Measurements from ENCODE around the gene RRP15.

The RRP15 gene

GRCh38 chr1:218344814-218345672, 60.0 kb downstream of the RRP15 start, which contains the start of gene TGFB2:
Gene TGFB2, plus strand, starts transcription at chr1:218345336. Its CDS starts 1,366 bp downstream, at chr1:218346702.
- no peak for DNase-seq

- DNase-seq, result peak; percentile 39
Measured at GRCh38 chr1:218345673-218346390, 60.7 kb downstream of the RRP15 start.

GRCh38 chr1:218346391-218347204, 61.5 kb downstream of the RRP15 start:
- DNase-seq, result no peak

- DNase-seq, result no peak
Measured at GRCh38 chr1:218347336-218347722, 62.2 kb downstream of the RRP15 start.

GRCh38 chr1:218347723-218348627, 62.9 kb downstream of the RRP15 start:
- no peak for DNase-seq

- no peak for DNase-seq
Measured at GRCh38 chr1:218348628-218349071, 63.6 kb downstream of the RRP15 start.

GRCh38 chr1:218349348-218350034, 64.4 kb downstream of the RRP15 start:
- DNase-seq, result no peak

GRCh38 chr1:218350035-218350525, 65.0 kb downstream of the RRP15 start:
- DNase-seq, result no peak

GRCh38 chr1:218350801-218351266, 65.7 kb downstream of the RRP15 start:
- no peak for DNase-seq

GRCh38 chr1:218351391-218352074, 66.4 kb downstream of the RRP15 start:
- DNase-seq, result no peak

- no peak for DNase-seq
Measured at GRCh38 chr1:218352075-218352438, 67.0 kb downstream of the RRP15 start.

- no peak for DNase-seq
Measured at GRCh38 chr1:218353656-218354055, 68.6 kb downstream of the RRP15 start.

GRCh38 chr1:218355278-218355677, 70.2 kb downstream of the RRP15 start:
- no peak for DNase-seq

GRCh38 chr1:218357211-218357892, 72.3 kb downstream of the RRP15 start:
- no peak for DNase-seq

GRCh38 chr1:218357893-218358232, 72.8 kb downstream of the RRP15 start:
- no peak for DNase-seq

GRCh38 chr1:218361298-218362065, 76.4 kb downstream of the RRP15 start:
- DNase-seq, result peak; percentile 74

GRCh38 chr1:218362418-218363076, 77.5 kb downstream of the RRP15 start:
- no peak for DNase-seq

- DNase-seq, result no peak
Measured at GRCh38 chr1:218363141-218363540, 78.0 kb downstream of the RRP15 start.

Data from NCI-H1694 treated with DMSO at 0.1 percent for 48 hours (cell line).